SH-SY5Y (cell line): Measurements from ENCODE around the gene PSMD8.

Source experiments
- GATA2 ChIP-seq: IDR thresholded peaks from 2 replicates; pipeline ENCODE4 v1.6.1; 2011; ENCODE audit warnings: mild to moderate bottlenecking, low read depth, low read length
- GATA3 ChIP-seq: IDR thresholded peaks from 2 replicates; pipeline ENCODE4 v1.6.1; 2011; ENCODE audit warnings: low read depth, mild to moderate bottlenecking, low read length, moderate library complexity

- no peak for TF ChIP-seq GATA3
- no peak for TF ChIP-seq GATA2
Observed at GRCh38 chr19:38331728-38332127, 42.6 kb upstream of the PSMD8 start.
